Prostate gland (tissue), 2 donors: ENCODE measurements around the gene PCDH8.

Source experiments
- CTCF ChIP-seq, 4 experiments: fragments of 200-600 bp in 2 of 4; fragments of 450-650 bp in 2 of 4; sonication (generic) in 2 of 4; IDR thresholded peaks; 1 replicate in 3 of 4; 2 replicates in 1 of 4; pipeline ENCODE4 v1.5.1; 2016 to 2019; ENCODE audit warnings: antibody characterized with exemption in 4 of 4, mild to moderate bottlenecking in 2 of 4, moderate library complexity in 2 of 4
- POLR2A ChIP-seq: fragments of 450-650 bp; IDR thresholded peaks from one replicate; pipeline ENCODE4 v1.6.1; 2016; ENCODE audit warnings: antibody characterized with exemption, mild to moderate bottlenecking

DNA sequence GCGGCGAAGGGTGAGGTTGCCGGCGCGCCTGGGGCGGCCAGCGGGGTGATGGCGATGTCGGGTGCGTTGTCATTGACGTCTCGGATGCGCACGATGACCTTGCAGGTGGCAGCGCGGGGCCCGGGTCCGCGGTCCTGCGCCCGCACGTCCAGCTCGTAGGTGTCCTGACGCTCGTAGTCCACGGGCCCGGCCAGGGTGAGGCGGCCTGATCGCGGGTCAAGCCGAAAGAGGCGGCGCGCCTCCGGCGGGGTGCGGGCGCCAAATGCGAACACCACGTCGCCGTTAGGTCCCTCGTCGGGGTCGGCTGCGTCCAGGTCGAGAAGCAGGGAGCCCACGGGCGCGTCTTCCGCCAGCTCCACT is 1.1 kb downstream of the PCDH8 start:
- TF ChIP-seq CTCF (IDR thresholded peaks at IDR 0.05) (no peak), POLR2A (no peak)
